CD8-positive, alpha-beta memory T cell (primary cell): ENCODE data around the gene C2orf81. TPM values are rescaled to one million over a fixed set of nuclear protein-coding genes. Genes with fewer than 3 reads are reported as not detected.
A peak's percentile ranks its signal among the peaks of the same experiment; 100 is the strongest.

Experiments used
- CTCF ChIA-PET: fragments of 350-600 bp; sonication (Branson Sonifier 250); formaldehyde crosslinking; loops from one replicate; lab custom pipeline; 2021; ENCODE audit warnings: antibody characterized with exemption; lab: Charles Lee
- POLR2A ChIA-PET: fragments of 350-600 bp; sonication (Branson Sonifier 250); formaldehyde crosslinking; loops from one replicate; lab custom pipeline; 2021; ENCODE audit warnings: antibody characterized with exemption; lab: Charles Lee
- DNase-seq, 5 donors: peaks; one replicate each; pipeline versions ENCODE4 v3.0.0 to v3.0.0-alpha.2; 2020 to 2022; ENCODE audit warnings: mixed read lengths in 1 of 5
- H3K27ac ChIP-seq: one replicate; pipeline ENCODE4 v1.7.0; 2013; ENCODE audit warnings: low read depth, mild to moderate bottlenecking, low read length, moderate library complexity
- H3K27me3 ChIP-seq: 2 replicates; pipeline ENCODE4 v1.7.0; 2013; ENCODE audit warnings: low read length, mild to moderate bottlenecking; ENCODE audit not compliant: insufficient read depth, poor library complexity, severe bottlenecking
- H3K36me3 ChIP-seq: 2 replicates; pipeline ENCODE4 v1.7.0; 2013; ENCODE audit warnings: mild to moderate bottlenecking, low read length, moderate library complexity; ENCODE audit not compliant: insufficient read depth
- H3K4me1 ChIP-seq: 2 replicates; pipeline ENCODE4 v1.7.0; 2013; ENCODE audit warnings: mild to moderate bottlenecking, low read length, moderate library complexity; ENCODE audit not compliant: insufficient read depth
- H3K4me3 ChIP-seq: 2 replicates; pipeline ENCODE4 v1.7.0; 2013; ENCODE audit warnings: mild to moderate bottlenecking, low read length
- H3K9me3 ChIP-seq: 2 replicates; pipeline ENCODE4 v1.7.0; 2013; ENCODE audit warnings: mild to moderate bottlenecking, low read length
- H3K27ac Mint-ChIP-seq, 8 donors: one replicate each; pipeline ENCODE4 v1.8.0; 2020 to 2021; ENCODE audit warnings: mixed read lengths in 8 of 8, mild to moderate bottlenecking in 6 of 8, inconsistent platforms in 3 of 8, moderate library complexity in 3 of 8
- H3K27me3 Mint-ChIP-seq, 2 donors: one replicate each; pipeline ENCODE4 v1.8.0; 2020 to 2021; ENCODE audit warnings: mixed read lengths in 2 of 2, mild to moderate bottlenecking in 1 of 2, moderate library complexity in 1 of 2
- H3K36me3 Mint-ChIP-seq, 3 donors: one replicate each; pipeline ENCODE4 v1.8.0; 2020 to 2021; ENCODE audit warnings: mixed read lengths in 3 of 3, inconsistent platforms in 1 of 3, mild to moderate bottlenecking in 1 of 3
- H3K4me1 Mint-ChIP-seq, 3 donors: one replicate each; pipeline ENCODE4 v1.8.0; 2020 to 2021; ENCODE audit warnings: mixed read lengths in 3 of 3, inconsistent platforms in 1 of 3, mild to moderate bottlenecking in 1 of 3
- H3K4me3 Mint-ChIP-seq, 7 donors: one replicate each; pipeline ENCODE4 v1.8.0; 2020 to 2021; ENCODE audit warnings: mixed read lengths in 7 of 7, mild to moderate bottlenecking in 6 of 7, moderate library complexity in 4 of 7, inconsistent platforms in 2 of 7
- H3K9me3 Mint-ChIP-seq, 5 donors: one replicate each; pipeline ENCODE4 v1.8.0; 2020 to 2022; ENCODE audit warnings: mixed read lengths in 5 of 5, mild to moderate bottlenecking in 3 of 5, moderate library complexity in 2 of 5, inconsistent platforms in 1 of 5
- polyA plus RNA-seq: library from polyadenylated mRNA; unstranded; fragments of 300-500 nt; fragmentation: Illumina TruSeq; gene quantifications from one replicate; pipeline ENCODE4 v1.2.3, GENCODE V29; 2021
- total RNA-seq, 2 experiments: library from RNA; stranded (reverse); gene quantifications; one replicate each; pipeline ENCODE4 v1.2.3, GENCODE V29; 2021

C2orf81 gene
- total and polyA plus RNA-seq, 3 experiments from 2014 or later, result 2.6 to 3.2 (median 2.7) TPM

- H3K4me3 Mint-ChIP-seq, result peak within 1 kb of the TSS; percentile 48 to 78 (median 66)
- H3K27ac Mint-ChIP-seq, result peak within 1 kb of the TSS in 4 of 8 donors; percentile 48 to 81 (median 66)
- Histone ChIP-seq H3K36me3 (no peaks in the 10 kb centered on the region), H3K9me3 (no peaks in the 10 kb centered on the region), H3K4me1 (peaks cover 8% of the 10 kb centered on the region), H3K27me3 (peaks cover 26% of the 10 kb centered on the region), H3K27ac (no peak within 1 kb of the TSS), H3K4me3 (peak within 1 kb of the TSS; percentile 22)
- DNase-seq, result peak in 3 of 5 donors; percentile 24 to 40 (median 33)
- H3K27me3 Mint-ChIP-seq, result peaks cover 27 to 37% of the 10 kb centered on the region in 2 donors
- POLR2A ChIA-PET, result interaction anchor here (0.5 kb wide), 1 partner anchor 263 kb away, joined by 5 read pairs; no protein-coding TSS in a partner anchor
- H3K4me1 Mint-ChIP-seq, result peaks cover 6 to 20% (median 8%) of the 10 kb centered on the region in 3 donors
- peaks cover 0 to 2% (median 0%) of the 10 kb centered on the region in 5 donors for H3K9me3 Mint-ChIP-seq
- CTCF ChIA-PET, result no interaction called here
- H3K36me3 Mint-ChIP-seq, result no peaks in the 10 kb centered on the region
Measured at GRCh38 chr2:74441690-74442482, 20.5 kb upstream of the C2orf81 start, which contains the start of gene RTKN. Gene RTKN, minus strand, starts transcription at chr2:74441937. Its CDS starts 121 bp downstream, at chr2:74441816.

GRCh38 chr2:74441170-74441689 lies 19.8 kb upstream of the C2orf81 start:
- Mint-ChIP-seq H3K27ac (peak overlapping the region in 2 of 8 donors; percentile 52 to 55), H3K4me1 (peaks cover 6 to 20% (median 8%) of the 10 kb centered on the region in 3 donors), H3K27me3 (peaks cover 27 to 37% of the 10 kb centered on the region in 2 donors), H3K36me3 (no peaks in the 10 kb centered on the region), H3K9me3 (peaks cover 0 to 2% (median 0%) of the 10 kb centered on the region in 5 donors), H3K4me3 (peak overlapping the region in 5 of 7 donors; percentile 15 to 73 (median 41))
- peaks cover 8% of the 10 kb centered on the region for H3K4me1 ChIP-seq
- H3K4me3 ChIP-seq, result no peak overlapping the region
- H3K9me3 ChIP-seq, result no peaks in the 10 kb centered on the region
- no peak overlapping the region for H3K27ac ChIP-seq
- no peak for DNase-seq
- H3K27me3 ChIP-seq, result peaks cover 26% of the 10 kb centered on the region
- ChIA-PET CTCF (no interaction called here), POLR2A (interaction anchor here (1.1 kb wide), 1 partner anchor 13 kb away, joined by 4 read pairs; the partner anchor contains the start of gene INO80B)
- H3K36me3 ChIP-seq, result no peaks in the 10 kb centered on the region

GRCh38 chr2:74440378-74441169 lies 19.2 kb upstream of the C2orf81 start:
- Mint-ChIP-seq H3K9me3 (peaks cover 0 to 2% (median 0%) of the 10 kb centered on the region in 5 donors), H3K4me1 (peaks cover 6 to 20% (median 8%) of the 10 kb centered on the region in 3 donors), H3K36me3 (no peaks in the 10 kb centered on the region), H3K4me3 (peak overlapping the region in 6 of 7 donors; percentile 41 to 60 (median 52)), H3K27ac (peak overlapping the region in 2 of 8 donors; percentile 55 to 60), H3K27me3 (peaks cover 27 to 37% of the 10 kb centered on the region in 2 donors)
- Histone ChIP-seq H3K9me3 (no peaks in the 10 kb centered on the region), H3K4me3 (peak overlapping the region; percentile 22), H3K27ac (peak overlapping the region; percentile 38), H3K36me3 (no peaks in the 10 kb centered on the region), H3K4me1 (peaks cover 8% of the 10 kb centered on the region), H3K27me3 (peaks cover 26% of the 10 kb centered on the region)
- POLR2A ChIA-PET, result interaction anchor here (1.1 kb wide), 1 partner anchor 14 kb away, joined by 4 read pairs; the partner anchor contains the start of gene INO80B
- CTCF ChIA-PET, result interaction anchor here (1.0 kb wide), 2 partner anchors 42 to 191 kb away, joined by 3 read pairs; partner anchors contain the start of genes CCDC142 and TTC31
- DNase-seq, result peak in 2 of 5 donors; percentile 27 to 36

GRCh38 chr2:74439803-74440377 lies 18.5 kb upstream of the C2orf81 start:
- Mint-ChIP-seq H3K4me1 (peaks cover 6 to 20% (median 8%) of the 10 kb centered on the region in 3 donors), H3K27ac (peak overlapping the region in 3 of 8 donors; percentile 58 to 72 (median 60)), H3K9me3 (peaks cover 0 to 2% (median 0%) of the 10 kb centered on the region in 5 donors), H3K27me3 (peaks cover 25 to 33% of the 10 kb centered on the region in 2 donors), H3K4me3 (peak overlapping the region in 5 of 7 donors; percentile 19 to 59 (median 29)), H3K36me3 (no peaks in the 10 kb centered on the region)
- Histone ChIP-seq H3K9me3 (no peaks in the 10 kb centered on the region), H3K4me3 (peak overlapping the region; percentile 22), H3K36me3 (no peaks in the 10 kb centered on the region), H3K27me3 (peaks cover 26% of the 10 kb centered on the region), H3K4me1 (peaks cover 8% of the 10 kb centered on the region), H3K27ac (peak overlapping the region; percentile 38)
- POLR2A ChIA-PET, result interaction anchor here (1.1 kb wide), 1 partner anchor 15 kb away, joined by 4 read pairs; the partner anchor contains the start of gene INO80B
- CTCF ChIA-PET, result interaction anchor here (1.0 kb wide), 2 partner anchors 43 to 190 kb away, joined by 3 read pairs; partner anchors contain the start of genes CCDC142 and TTC31
- DNase-seq, result no peak

GRCh38 chr2:74439373-74439772 lies 18.0 kb upstream of the C2orf81 start:
- Mint-ChIP-seq H3K4me3 (no peak overlapping the region), H3K4me1 (peaks cover 6 to 20% (median 8%) of the 10 kb centered on the region in 3 donors), H3K27me3 (peaks cover 23 to 28% of the 10 kb centered on the region in 2 donors), H3K27ac (peak overlapping the region in 1 of 8 donors; percentile 45), H3K36me3 (no peaks in the 10 kb centered on the region), H3K9me3 (peaks cover 0 to 2% (median 0%) of the 10 kb centered on the region in 5 donors)
- Histone ChIP-seq H3K36me3 (no peaks in the 10 kb centered on the region), H3K4me3 (no peak overlapping the region), H3K27me3 (peaks cover 26% of the 10 kb centered on the region), H3K9me3 (no peaks in the 10 kb centered on the region), H3K4me1 (peaks cover 8% of the 10 kb centered on the region), H3K27ac (peak overlapping the region; percentile 38)
- CTCF ChIA-PET, result interaction anchor here (1.0 kb wide), 1 partner anchor 190 kb away, joined by 3 read pairs; no protein-coding TSS in a partner anchor
- POLR2A ChIA-PET, result no interaction called here
- DNase-seq, result no peak

- no peak for DNase-seq
- Mint-ChIP-seq H3K27me3 (peaks cover 17 to 22% of the 10 kb centered on the region in 2 donors), H3K4me1 (peaks cover 6 to 20% (median 8%) of the 10 kb centered on the region in 3 donors), H3K9me3 (peaks cover 0 to 2% (median 0%) of the 10 kb centered on the region in 5 donors), H3K36me3 (no peaks in the 10 kb centered on the region), H3K4me3 (no peak overlapping the region), H3K27ac (peak overlapping the region in 1 of 8 donors; percentile 2)
- no peak overlapping the region for H3K4me3 ChIP-seq
- peaks cover 26% of the 10 kb centered on the region for H3K27me3 ChIP-seq
- no peaks in the 10 kb centered on the region for H3K9me3 ChIP-seq
- no peaks in the 10 kb centered on the region for H3K36me3 ChIP-seq
- H3K27ac ChIP-seq, result no peak overlapping the region
- peaks cover 8% of the 10 kb centered on the region for H3K4me1 ChIP-seq
- POLR2A ChIA-PET, result no interaction called here
- CTCF ChIA-PET, result no interaction called here
Measured at GRCh38 chr2:74438248-74438647, 16.8 kb upstream of the C2orf81 start.
